22Rv1 (cell line): ENCODE data around the gene DIPK1B.

ENCODE experiments used
- CTCF ChIP-seq: fragments of 450-650 bp; IDR thresholded peaks from 2 replicates; pipeline ENCODE4 v1.5.1; 2017; ENCODE audit warnings: mild to moderate bottlenecking
- ZFX ChIP-seq: fragments of 450-650 bp; IDR thresholded peaks from 2 replicates; pipeline ENCODE4 v1.6.1; 2017; ENCODE audit warnings: antibody characterized with exemption, borderline replicate concordance

- no peak for TF ChIP-seq CTCF
- no peak for TF ChIP-seq ZFX
Observed at GRCh38 chr9:136681029-136681428, 31.3 kb upstream of the DIPK1B start.
